Chondrocyte (in vitro differentiated cells): ENCODE results near the gene CDC26. TPM values are rescaled to one million over a fixed set of nuclear protein-coding genes. Genes with fewer than 3 reads are reported as not detected.
"Not testable (repeated sequence)": the region's sequence is repeated elsewhere in the genome, so short reads cannot be mapped to it uniquely, and the experiment has no call there.

Source experiments
- DNase-seq: peaks from one replicate; pipeline ENCODE4 v3.0.0; 2021; ENCODE audit warnings: mixed read lengths, low spot score
- H3K27ac Mint-ChIP-seq: one replicate; pipeline ENCODE4 v1.8.0; 2021; ENCODE audit warnings: mild to moderate bottlenecking, moderate library complexity, mixed read lengths; ENCODE audit not compliant: unreplicated experiment
- H3K27me3 Mint-ChIP-seq: 2 replicates; pipeline ENCODE4 v1.8.0; 2021; ENCODE audit warnings: low read depth, mixed read lengths
- H3K36me3 Mint-ChIP-seq: 2 replicates; pipeline ENCODE4 v1.8.0; 2021; ENCODE audit warnings: low read depth, mixed read lengths
- H3K4me1 Mint-ChIP-seq: 2 replicates; pipeline ENCODE4 v1.8.0; 2021; ENCODE audit warnings: low read depth, mild to moderate bottlenecking, mixed read lengths
- H3K4me3 Mint-ChIP-seq: one replicate; pipeline ENCODE4 v1.8.0; 2021; ENCODE audit warnings: mild to moderate bottlenecking, moderate library complexity, mixed read lengths; ENCODE audit not compliant: unreplicated experiment
- H3K9me3 Mint-ChIP-seq: 2 replicates; pipeline ENCODE4 v1.8.0; 2021; ENCODE audit warnings: low read depth, mixed read lengths
- CTCF ChIP-seq: fragments of 200-600 bp; sonication (generic); IDR thresholded peaks from 2 replicates; pipeline ENCODE4 v1.5.0; 2021; ENCODE audit warnings: antibody characterized with exemption, mild to moderate bottlenecking, moderate library complexity
- total RNA-seq: library from RNA; stranded (reverse); gene quantifications from 3 replicates; pipeline ENCODE4 v1.2.1, GENCODE V29; 2021

The CDC26 gene
- total RNA-seq, 1 donor from 2014 or later = 20.1 TPM

GRCh38 chr9:113250807-113251206, 24.6 kb downstream of the CDC26 start:
- DNase-seq = no peak
- Mint-ChIP-seq H3K27ac (no peak overlapping the region), H3K36me3 (peaks cover 5% of the 10 kb centered on the region), H3K4me1 (no peaks in the 10 kb centered on the region), H3K27me3 (no peaks in the 10 kb centered on the region), H3K4me3 (no peak overlapping the region), H3K9me3 (peaks cover 2% of the 10 kb centered on the region)
- TF ChIP-seq CTCF = no peak

- H3K36me3 Mint-ChIP-seq, H3K4me3 Mint-ChIP-seq, DNase-seq, H3K9me3 Mint-ChIP-seq, H3K27me3 Mint-ChIP-seq, H3K4me1 Mint-ChIP-seq, H3K27ac Mint-ChIP-seq: not testable (repeated sequence)
These were observed 25.7 kb downstream of the CDC26 start for GRCh38 chr9:113249661-113250060.

- H3K36me3 Mint-ChIP-seq = peaks cover 5% of the 10 kb centered on the region
- TF ChIP-seq CTCF = no peak
- DNase-seq = no peak
- H3K27me3 Mint-ChIP-seq = no peaks in the 10 kb centered on the region
- H3K9me3 Mint-ChIP-seq = peaks cover 2% of the 10 kb centered on the region
- H3K4me1 Mint-ChIP-seq = no peaks in the 10 kb centered on the region
- H3K4me3 Mint-ChIP-seq = no peak overlapping the region
- H3K27ac Mint-ChIP-seq = no peak overlapping the region
These were observed 27.7 kb downstream of the CDC26 start for GRCh38 chr9:113247640-113248039.

- H3K27me3 Mint-ChIP-seq = no peaks in the 10 kb centered on the region
- H3K27ac Mint-ChIP-seq = no peak overlapping the region
- DNase-seq = no peak
- peaks cover 5% of the 10 kb centered on the region for H3K36me3 Mint-ChIP-seq
- no peaks in the 10 kb centered on the region for H3K4me1 Mint-ChIP-seq
- no peak overlapping the region for H3K4me3 Mint-ChIP-seq
- no peak for TF ChIP-seq CTCF
- peaks cover 2% of the 10 kb centered on the region for H3K9me3 Mint-ChIP-seq
These were observed 28.4 kb downstream of the CDC26 start for GRCh38 chr9:113246928-113247327.

GRCh38 chr9:113245894-113246293, 29.5 kb downstream of the CDC26 start:
- Mint-ChIP-seq H3K36me3 (peaks cover 5% of the 10 kb centered on the region), H3K4me1 (no peaks in the 10 kb centered on the region), H3K9me3 (peaks cover 2% of the 10 kb centered on the region), H3K27ac (no peak overlapping the region), H3K4me3 (no peak overlapping the region), H3K27me3 (no peaks in the 10 kb centered on the region)
- TF ChIP-seq CTCF = no peak
- DNase-seq = no peak

- Mint-ChIP-seq H3K4me3 (no peak overlapping the region), H3K4me1 (peaks cover 4% of the 10 kb centered on the region), H3K36me3 (peaks cover 5% of the 10 kb centered on the region), H3K27me3 (no peaks in the 10 kb centered on the region), H3K9me3 (no peaks in the 10 kb centered on the region), H3K27ac (no peak overlapping the region)
- TF ChIP-seq CTCF = no peak
- no peak for DNase-seq
These were observed 30.8 kb downstream of the CDC26 start for GRCh38 chr9:113244556-113244955.
